Left kidney (tissue), 2 donors: Measurements from ENCODE around the gene POSTN. TPM values are rescaled to one million over a fixed set of nuclear protein-coding genes. Genes with fewer than 3 reads are reported as not detected.

Experiments used
- DNase-seq: peaks from one replicate; pipeline ENCODE4 v3.0.0-alpha.2; 2013
- polyA plus RNA-seq: library from polyadenylated mRNA; unstranded; fragments of 120-200 nt; gene quantifications from one replicate; pipeline ENCODE4 v1.2.1, GENCODE V29; 2013; ENCODE audit not compliant: insufficient read length

Gene POSTN
- polyA plus RNA-seq, 1 donor: 330 TPM

- no peak for DNase-seq
Measured at GRCh38 chr13:37529751-37530385, 68.7 kb downstream of the POSTN start.

- no peak for DNase-seq
Measured at GRCh38 chr13:37526710-37527473, 71.7 kb downstream of the POSTN start.

- no peak for DNase-seq
Measured at GRCh38 chr13:37515226-37515625, 83.3 kb downstream of the POSTN start.
